Left ventricle myocardium inferior (tissue), 1 donor: ENCODE results near the gene ZSWIM2. TPM values are rescaled to one million over a fixed set of nuclear protein-coding genes. Genes with fewer than 3 reads are reported as not detected.

ENCODE experiments used
- DNase-seq: peaks from one replicate; pipeline ENCODE4 v3.0.0-alpha.2; 2020
- H3K27ac ChIP-seq: fragments of 200-600 bp; replicated peaks from 2 replicates; pipeline ENCODE4 v1.8.0; 2021
- H3K27me3 ChIP-seq: fragments of 200-600 bp; 2 replicates; pipeline ENCODE4 v1.8.0; 2021; ENCODE audit warnings: low read depth
- H3K36me3 ChIP-seq: fragments of 200-600 bp; 2 replicates; pipeline ENCODE4 v1.8.0; 2021
- H3K4me1 ChIP-seq: fragments of 200-600 bp; 2 replicates; pipeline ENCODE4 v1.8.0; 2021
- H3K4me3 ChIP-seq: fragments of 200-600 bp; 2 replicates; pipeline ENCODE4 v1.8.0; 2021; ENCODE audit warnings: mild to moderate bottlenecking, moderate library complexity
- H3K9me3 ChIP-seq: fragments of 200-600 bp; replicated peaks from 2 replicates; pipeline ENCODE4 v1.8.0; 2021
- CTCF ChIP-seq: fragments of 200-600 bp; IDR thresholded peaks from 2 replicates; pipeline ENCODE4 v1.8.0; 2021; ENCODE audit warnings: antibody characterized with exemption, mild to moderate bottlenecking, borderline replicate concordance
- intact Hi-C: fragments of 100-400 bp; cut with micrococcal nuclease; formaldehyde crosslinking; loops from one replicate; pipeline ENCODE4 v1.11.0; 2022
- total RNA-seq: library from RNA; stranded (reverse); fragmentation: NEBNext Ultra II Directional; extraction: Animal tissue kit (Norgen Biotek cat#: 25700); gene quantifications from one replicate; pipeline ENCODE4 v1.2.1, GENCODE V29; 2021
- donor health status: DM: no; HTN: yes; CAD: no; lungs with severe emphysema.

The ZSWIM2 gene
- total RNA-seq, 1 donor from 2014 or later = not detected

- Histone ChIP-seq H3K4me1 (peaks cover 39% of the 10 kb centered on the region), H3K27me3 (no peaks in the 10 kb centered on the region), H3K4me3 (no peak overlapping the region), H3K9me3 (no peaks in the 10 kb centered on the region), H3K27ac (peak overlapping the region; percentile 70), H3K36me3 (no peaks in the 10 kb centered on the region)
- no peak for DNase-seq
- intact Hi-C loops = no loop called here
- TF ChIP-seq CTCF = no peak
Observed at GRCh38 chr2:186889101-186889879, 40.3 kb upstream of the ZSWIM2 start.

GRCh38 chr2:186887107-186888090 lies 38.4 kb upstream of the ZSWIM2 start:
- DNase-seq = peak; percentile 55
- no peak overlapping the region for H3K4me3 ChIP-seq
- no peaks in the 10 kb centered on the region for H3K36me3 ChIP-seq
- H3K27me3 ChIP-seq = no peaks in the 10 kb centered on the region
- intact Hi-C loops = no loop called here
- peaks cover 6% of the 10 kb centered on the region for H3K9me3 ChIP-seq
- H3K27ac ChIP-seq = peak overlapping the region; percentile 70
- TF ChIP-seq CTCF = no peak
- H3K4me1 ChIP-seq = peaks cover 42% of the 10 kb centered on the region

GRCh38 chr2:186884587-186884986 lies 35.6 kb upstream of the ZSWIM2 start:
- no peaks in the 10 kb centered on the region for H3K36me3 ChIP-seq
- H3K4me1 ChIP-seq = peaks cover 46% of the 10 kb centered on the region
- intact Hi-C loops = no loop called here
- TF ChIP-seq CTCF = no peak
- H3K9me3 ChIP-seq = peaks cover 28% of the 10 kb centered on the region
- peak overlapping the region; percentile 53 for H3K27ac ChIP-seq
- no peaks in the 10 kb centered on the region for H3K27me3 ChIP-seq
- no peak for DNase-seq
- no peak overlapping the region for H3K4me3 ChIP-seq

- DNase-seq = no peak
- no peak for TF ChIP-seq CTCF
- intact Hi-C loops = no loop called here
- Histone ChIP-seq H3K9me3 (peaks cover 33% of the 10 kb centered on the region), H3K36me3 (no peaks in the 10 kb centered on the region), H3K4me1 (peaks cover 46% of the 10 kb centered on the region), H3K27me3 (no peaks in the 10 kb centered on the region), H3K4me3 (no peak overlapping the region), H3K27ac (peak overlapping the region; percentile 53)
Observed at GRCh38 chr2:186883666-186884065, 34.7 kb upstream of the ZSWIM2 start.

GRCh38 chr2:186882511-186883071 lies 33.6 kb upstream of the ZSWIM2 start:
- intact Hi-C loops = no loop called here
- peak overlapping the region; percentile 28 for H3K27ac ChIP-seq
- TF ChIP-seq CTCF = no peak
- H3K4me1 ChIP-seq = peaks cover 39% of the 10 kb centered on the region
- DNase-seq = no peak
- H3K9me3 ChIP-seq = peaks cover 42% of the 10 kb centered on the region
- no peaks in the 10 kb centered on the region for H3K36me3 ChIP-seq
- no peaks in the 10 kb centered on the region for H3K27me3 ChIP-seq
- no peak overlapping the region for H3K4me3 ChIP-seq
